Liver (tissue), 9 donors: ENCODE measurements around the gene POU4F2. TPM values are rescaled to one million over a fixed set of nuclear protein-coding genes. Genes with fewer than 3 reads are reported as not detected.

ENCODE experiments used
- DNase-seq: peaks from one replicate; pipeline ENCODE4 v3.0.0-alpha.2; 2017; ENCODE audit warnings: low spot score
- H3K27ac ChIP-seq, 2 donors: one replicate each; pipeline ENCODE4 v1.7.0; 2013; ENCODE audit warnings: inconsistent platforms in 2 of 2, low read length in 2 of 2, control low read depth in 1 of 2, low read depth in 1 of 2, mild to moderate bottlenecking in 1 of 2
- H3K27me3 ChIP-seq, 4 donors: one replicate each; pipeline versions ENCODE4 v1.6.1 to v1.7.0; 2013; ENCODE audit warnings: low read length in 3 of 4, inconsistent platforms in 1 of 4, mild to moderate bottlenecking in 1 of 4, moderate library complexity in 1 of 4; ENCODE audit not compliant: control insufficient read depth in 4 of 4, insufficient read depth in 4 of 4
- H3K36me3 ChIP-seq, 4 donors: one replicate each; pipeline versions ENCODE4 v1.6.1 to v1.7.0; 2013; ENCODE audit warnings: low read length in 3 of 4, mild to moderate bottlenecking in 3 of 4, low read depth in 1 of 4, moderate library complexity in 1 of 4; ENCODE audit not compliant: control insufficient read depth in 4 of 4, insufficient read depth in 3 of 4
- H3K4me1 ChIP-seq, 4 donors: one replicate each; pipeline versions ENCODE4 v1.6.1 to v1.7.0; 2013; ENCODE audit warnings: low read length in 3 of 4, mild to moderate bottlenecking in 3 of 4, moderate library complexity in 1 of 4; ENCODE audit not compliant: control insufficient read depth in 4 of 4, insufficient read depth in 4 of 4
- H3K4me3 ChIP-seq, 3 donors: one replicate each; pipeline versions ENCODE4 v1.6.1 to v1.7.0; 2013; ENCODE audit warnings: low read length in 3 of 3, control low read depth in 1 of 3, low read depth in 1 of 3, mild to moderate bottlenecking in 1 of 3
- H3K9ac ChIP-seq, 2 donors: one replicate each; pipeline ENCODE4 v1.7.0; 2013; ENCODE audit warnings: low read length in 2 of 2, mild to moderate bottlenecking in 2 of 2, moderate library complexity in 2 of 2, control low read depth in 1 of 2, low read depth in 1 of 2
- H3K9me3 ChIP-seq, 4 donors: one replicate each; pipeline versions ENCODE4 v1.6.1 to v1.7.0; 2013; ENCODE audit warnings: low read length in 3 of 4; ENCODE audit not compliant: control insufficient read depth in 4 of 4
- ATF3 ChIP-seq: IDR thresholded peaks from 2 replicates; pipeline ENCODE4 v1.6.1; 2016; ENCODE audit warnings: antibody characterized with exemption
- CTCF ChIP-seq: fragments of 150-350 bp; IDR thresholded peaks from 2 replicates; pipeline ENCODE4 v1.5.1; 2017; ENCODE audit warnings: improper control_type of control experiment, low read depth, low read length; ENCODE audit not compliant: missing input control
- EGR1 ChIP-seq, 2 donors: IDR thresholded peaks; 2 replicates each; pipeline ENCODE4 v1.6.1; 2016 to 2018; ENCODE audit warnings: antibody characterized with exemption in 2 of 2, low read depth in 2 of 2
- FOXA1 ChIP-seq: IDR thresholded peaks from 2 replicates; pipeline ENCODE4 v1.6.1; 2016; ENCODE audit warnings: antibody characterized with exemption
- FOXA2 ChIP-seq: IDR thresholded peaks from 2 replicates; pipeline ENCODE4 v1.6.1; 2016; ENCODE audit warnings: antibody characterized with exemption
- GABPA ChIP-seq, 2 donors: IDR thresholded peaks in 1 of 2; conservative IDR thresholded peaks in 1 of 2; 2 replicates each; pipeline ENCODE4 v1.6.1; 2016; ENCODE audit warnings: antibody characterized with exemption in 2 of 2, mild to moderate bottlenecking in 1 of 2, moderate library complexity in 1 of 2
- HNF4A ChIP-seq, 2 donors: conservative IDR thresholded peaks; 2 replicates each; pipeline ENCODE4 v1.6.1; 2016; ENCODE audit warnings: antibody characterized with exemption in 2 of 2, mild to moderate bottlenecking in 2 of 2
- HNF4G ChIP-seq: IDR thresholded peaks from 2 replicates; pipeline ENCODE4 v1.6.1; 2016; ENCODE audit warnings: antibody characterized with exemption
- JUND ChIP-seq, 2 donors: IDR thresholded peaks; 2 replicates each; pipeline ENCODE4 v1.6.1; 2016; ENCODE audit warnings: antibody characterized with exemption in 2 of 2
- MAX ChIP-seq: IDR thresholded peaks from 2 replicates; pipeline ENCODE4 v1.6.1; 2016; ENCODE audit warnings: antibody characterized with exemption
- NR2F2 ChIP-seq: IDR thresholded peaks from 2 replicates; pipeline ENCODE4 v1.6.1; 2016; ENCODE audit warnings: antibody characterized with exemption
- RAD21 ChIP-seq, 2 donors: IDR thresholded peaks; 2 replicates each; pipeline ENCODE4 v1.6.1; 2016; ENCODE audit warnings: antibody characterized with exemption in 2 of 2, mild to moderate bottlenecking in 2 of 2
- REST ChIP-seq: IDR thresholded peaks from 2 replicates; pipeline ENCODE4 v1.6.1; 2016; ENCODE audit warnings: antibody characterized with exemption, mild to moderate bottlenecking
- RXRA ChIP-seq, 2 donors: IDR thresholded peaks; 2 replicates each; pipeline ENCODE4 v1.6.1; 2017 to 2018; ENCODE audit warnings: antibody characterized with exemption in 2 of 2, mild to moderate bottlenecking in 1 of 2
- SP1 ChIP-seq: IDR thresholded peaks from 2 replicates; pipeline ENCODE4 v1.6.1; 2018; ENCODE audit warnings: antibody characterized with exemption, mild to moderate bottlenecking
- TAF1 ChIP-seq: conservative IDR thresholded peaks from 2 replicates; pipeline ENCODE4 v1.6.1; 2016; ENCODE audit warnings: antibody characterized with exemption, mild to moderate bottlenecking
- YY1 ChIP-seq: IDR thresholded peaks from 2 replicates; pipeline ENCODE4 v1.6.1; 2016; ENCODE audit warnings: antibody characterized with exemption, mild to moderate bottlenecking
- ZBTB33 ChIP-seq: IDR thresholded peaks from 2 replicates; pipeline ENCODE4 v1.6.1; 2016; ENCODE audit warnings: antibody characterized with exemption
- WGBS: extraction: QIAGEN DNeasy Blood & Tissue Kit; methylation state at CpG from one replicate; pipeline ENCODE4 v1.1.7; 2013; 5-methylcytosine and 5-hydroxymethylcytosine counted together
- polyA plus RNA-seq, 2 donors: library from polyadenylated mRNA; stranded (reverse) in 1 of 2; unstranded in 1 of 2; fragments of 200-250 nt in 1 of 2; fragments of >200 nt in 1 of 2; fragmentation: Nextera tagmentation in 1 of 2; extraction: Ambion mirVana in 1 of 2; gene quantifications; one replicate each; pipeline versions ENCODE4 v1.2.1 to v1.2.3, GENCODE V29; 2013 to 2015
- total RNA-seq, 2 donors: library from RNA; depleted of rRNA; stranded (reverse); fragments of >200 nt; gene quantifications; one replicate each; pipeline ENCODE4 v1.2.3, GENCODE V29; 2014
- donor health status: healthy.
- donor health status: healthy.
- donor health status: healthy.
- donor health status: healthy.
- donor health status: healthy.

Gene POU4F2
- total and polyA plus RNA-seq, 4 donors: not detected

GRCh38 chr4:146654687-146655520 is 16.2 kb downstream of the POU4F2 start:
- DNase-seq: no peak
- H3K27ac ChIP-seq: no peak overlapping the region
- H3K9me3 ChIP-seq: peaks cover 0 to 3% (median 0%) of the 10 kb centered on the region in 4 donors
- 3% methylated on average over 72 of the region's 72 CpGs for WGBS
- no peaks in the 10 kb centered on the region for H3K36me3 ChIP-seq
- peaks cover 2 to 12% (median 8%) of the 10 kb centered on the region in 4 donors for H3K4me1 ChIP-seq
- peak overlapping the region in 2 of 3 donors; percentile 2 to 49 for H3K4me3 ChIP-seq
- no peak for TF ChIP-seq YY1
- TF ChIP-seq MAX: no peak
- TF ChIP-seq NR2F2: no peak
- TF ChIP-seq FOXA2: no peak
- TF ChIP-seq JUND (IDR thresholded peaks at IDR 0.05): no peak
- no peak for TF ChIP-seq RAD21 (IDR thresholded peaks at IDR 0.05)
- no peak for TF ChIP-seq REST
- no peak for TF ChIP-seq HNF4G
- TF ChIP-seq HNF4A (conservative IDR thresholded peaks at IDR 0.05): no peak
- TF ChIP-seq ATF3: no peak
- TF ChIP-seq ZBTB33: no peak
- no peak for TF ChIP-seq RXRA (IDR thresholded peaks at IDR 0.05)
- no peak for TF ChIP-seq EGR1 (IDR thresholded peaks at IDR 0.05; ENCODE audit: low read depth in 2 of 2)
- TF ChIP-seq TAF1: no peak
- TF ChIP-seq FOXA1: no peak
- TF ChIP-seq SP1: no peak
- H3K27me3 ChIP-seq: peaks cover 2 to 12% (median 4%) of the 10 kb centered on the region in 4 donors
- H3K9ac ChIP-seq: no peak overlapping the region

GRCh38 chr4:146655521-146655856 is 16.8 kb downstream of the POU4F2 start:
- Histone ChIP-seq H3K9me3 (peaks cover 0 to 3% (median 0%) of the 10 kb centered on the region in 4 donors), H3K27ac (no peak overlapping the region), H3K4me1 (peaks cover 2 to 12% (median 8%) of the 10 kb centered on the region in 4 donors), H3K9ac (no peak overlapping the region), H3K4me3 (peak overlapping the region in 1 of 3 donors; percentile 49), H3K27me3 (peaks cover 2 to 11% (median 4%) of the 10 kb centered on the region in 4 donors), H3K36me3 (no peaks in the 10 kb centered on the region)
- TF ChIP-seq NR2F2 (no peak), RAD21 (IDR thresholded peaks at IDR 0.05) (no peak), SP1 (no peak), EGR1 (IDR thresholded peaks at IDR 0.05; ENCODE audit: low read depth in 2 of 2) (no peak), ATF3 (no peak), MAX (no peak), YY1 (no peak), CTCF (no peak), HNF4G (no peak), FOXA1 (no peak), GABPA (IDR thresholded peaks at IDR 0.05 in 1 of 2, conservative IDR thresholded peaks at IDR 0.05 in 1 of 2) (no peak), REST (no peak), TAF1 (no peak)
- DNase-seq: no peak
- WGBS: 8% methylated on average over 9 of the region's 9 CpGs
